VCaP (cell line): ENCODE results near the gene ELP5.
A peak's percentile ranks its signal among the peaks of the same experiment; 100 is the strongest.

Experiments
- H3K27ac ChIP-seq: fragments of 450-650 bp; 2 replicates; pipeline ENCODE4 v1.5.1; 2017
- TF ChIP-seq, protein P1 (sequence below): fragments of 450-650 bp; conservative IDR thresholded peaks from 2 replicates; pipeline ENCODE4 v1.5.1; 2017; ENCODE audit warnings: mild to moderate bottlenecking, moderate library complexity

ELP5 gene

DNA sequence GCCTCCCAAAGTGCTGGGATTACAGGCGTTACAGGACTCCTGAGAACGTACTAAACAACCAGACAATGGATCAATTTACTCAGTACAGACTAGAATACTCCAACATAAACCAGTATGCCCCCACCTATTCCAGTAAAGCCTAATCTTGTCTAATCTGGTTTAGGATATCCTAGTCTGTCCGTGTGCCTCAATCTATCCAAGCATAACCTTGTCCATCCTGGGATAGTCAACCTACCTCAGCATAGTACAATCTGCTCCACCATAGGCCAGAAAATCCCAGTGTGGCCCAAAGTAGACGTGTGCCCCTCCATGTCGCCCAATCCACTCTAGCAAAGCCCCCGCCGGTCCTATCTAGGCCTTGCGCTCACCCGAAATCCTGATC, 18.3 kb upstream of the ELP5 start:
- H3K27ac ChIP-seq, result peak overlapping the region; percentile 81
- TF ChIP-seq, protein P1, sequence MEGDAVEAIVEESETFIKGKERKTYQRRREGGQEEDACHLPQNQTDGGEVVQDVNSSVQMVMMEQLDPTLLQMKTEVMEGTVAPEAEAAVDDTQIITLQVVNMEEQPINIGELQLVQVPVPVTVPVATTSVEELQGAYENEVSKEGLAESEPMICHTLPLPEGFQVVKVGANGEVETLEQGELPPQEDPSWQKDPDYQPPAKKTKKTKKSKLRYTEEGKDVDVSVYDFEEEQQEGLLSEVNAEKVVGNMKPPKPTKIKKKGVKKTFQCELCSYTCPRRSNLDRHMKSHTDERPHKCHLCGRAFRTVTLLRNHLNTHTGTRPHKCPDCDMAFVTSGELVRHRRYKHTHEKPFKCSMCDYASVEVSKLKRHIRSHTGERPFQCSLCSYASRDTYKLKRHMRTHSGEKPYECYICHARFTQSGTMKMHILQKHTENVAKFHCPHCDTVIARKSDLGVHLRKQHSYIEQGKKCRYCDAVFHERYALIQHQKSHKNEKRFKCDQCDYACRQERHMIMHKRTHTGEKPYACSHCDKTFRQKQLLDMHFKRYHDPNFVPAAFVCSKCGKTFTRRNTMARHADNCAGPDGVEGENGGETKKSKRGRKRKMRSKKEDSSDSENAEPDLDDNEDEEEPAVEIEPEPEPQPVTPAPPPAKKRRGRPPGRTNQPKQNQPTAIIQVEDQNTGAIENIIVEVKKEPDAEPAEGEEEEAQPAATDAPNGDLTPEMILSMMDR, result no peak

DNA sequence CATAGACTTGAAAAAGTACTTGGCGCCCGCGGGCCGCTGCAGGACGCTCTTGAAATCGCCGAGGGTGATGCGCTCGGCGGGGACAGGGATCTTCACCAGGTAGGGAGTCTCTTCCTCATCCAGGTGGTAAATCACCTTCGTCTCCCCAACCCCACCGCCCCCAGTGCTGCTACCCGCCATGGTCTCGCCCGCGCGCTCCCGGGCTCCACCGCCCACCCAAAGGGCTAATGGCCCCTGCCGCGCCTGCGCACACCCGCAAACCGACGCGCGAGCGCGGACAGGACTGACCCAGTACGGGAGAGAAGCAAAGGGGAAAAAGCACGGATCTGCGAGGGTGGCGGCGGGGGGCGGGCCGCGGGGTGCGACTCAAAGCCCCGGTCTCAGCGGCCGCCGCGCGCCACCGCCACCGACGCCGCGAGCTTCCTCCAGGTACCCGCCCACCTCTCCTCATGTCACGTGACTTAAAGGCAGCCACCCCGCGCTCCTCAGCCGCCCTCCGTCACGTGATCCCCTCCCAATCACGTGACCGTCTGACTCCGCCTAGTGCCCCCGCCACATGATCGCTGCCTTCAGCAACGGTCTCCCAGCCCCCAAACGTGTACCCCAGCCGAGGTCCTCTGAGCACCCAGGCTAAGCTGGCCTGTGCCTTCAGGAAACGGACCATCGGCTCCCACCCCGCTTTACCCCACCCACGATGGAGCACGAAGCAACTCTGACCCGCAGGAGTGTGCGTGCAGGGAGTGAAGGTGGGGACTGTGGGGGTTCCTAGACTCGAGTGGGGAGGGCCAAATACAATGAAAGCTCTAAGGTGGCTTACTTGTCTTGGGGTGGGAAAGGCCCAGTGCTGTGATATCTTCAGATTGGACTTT, 17.7 kb upstream of the ELP5 start, which contains the start of gene DVL2:
Gene DVL2, minus strand, starts transcription at position 435 of the 869 bp plus-strand sequence. Its CDS starts 255 bp downstream, at position 180.
- peak within 1 kb of the TSS; percentile 81 for H3K27ac ChIP-seq
- TF ChIP-seq, protein P1, result no peak

GRCh38 chr17:7235693-7236665, 16.0 kb upstream of the ELP5 start:
- TF ChIP-seq, protein P1, result no peak
- no peak overlapping the region for H3K27ac ChIP-seq

GRCh38 chr17:7236808-7237207, 15.2 kb upstream of the ELP5 start:
- TF ChIP-seq, protein P1, result no peak

DNA sequence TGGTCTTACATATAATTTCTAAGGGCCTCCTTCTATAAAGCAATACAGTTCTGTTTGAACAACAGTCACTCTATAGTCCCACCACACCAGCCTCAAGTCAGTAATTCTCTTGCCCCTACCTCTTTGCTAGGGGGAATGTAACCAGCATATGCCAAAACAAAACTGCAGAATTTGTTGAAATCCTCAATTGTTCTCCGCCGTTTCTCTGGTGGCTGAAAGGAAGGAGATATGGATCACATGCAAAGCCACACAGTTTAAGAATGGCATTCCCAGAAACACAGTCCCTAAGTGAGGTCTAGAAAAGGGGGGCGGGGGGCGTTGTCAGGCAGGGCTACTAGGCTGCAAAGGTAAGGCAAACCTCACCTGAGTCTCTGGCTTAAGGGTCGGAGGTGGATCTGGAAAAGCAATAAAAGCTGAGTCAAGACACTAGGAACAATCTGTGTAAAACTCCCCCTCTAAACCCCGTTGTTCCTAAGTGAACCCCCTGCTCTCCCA, 14.7 kb upstream of the ELP5 start:
- TF ChIP-seq, protein P1, result no peak
- peak overlapping the region; percentile 81 for H3K27ac ChIP-seq

More at GRCh38 chr17:7236808-7237207, 15.2 kb upstream of the ELP5 start:
- peak overlapping the region; percentile 81 for H3K27ac ChIP-seq

GRCh38 chr17:7237761-7238419, 14.1 kb upstream of the ELP5 start:
- TF ChIP-seq, protein P1, result no peak
- peak overlapping the region; percentile 81 for H3K27ac ChIP-seq
